Heart left ventricle (tissue), 13 donors: ENCODE measurements around the gene LRRC1.

Experiments used
- CTCF ChIP-seq, 12 donors: fragments of 200-600 bp; sonication (generic) in 4 of 12; IDR thresholded peaks; one replicate each; pipeline versions ENCODE4 v1.5.0 to v1.8.0; 2018 to 2022; ENCODE audit warnings: antibody characterized with exemption in 12 of 12, mild to moderate bottlenecking in 5 of 12
- POLR2A ChIP-seq, 2 donors: fragments of 450-650 bp; IDR thresholded peaks; one replicate each; pipeline ENCODE4 v1.6.1; 2017; ENCODE audit warnings: antibody characterized with exemption in 2 of 2, mild to moderate bottlenecking in 2 of 2, moderate library complexity in 2 of 2
- donor health status: ischemic (EF 13 %, LVEDD 7.1; RV severe dilation, severe dysfunction).
- donor health status: DM: no; HTN: yes; CAD: no.
- donor health status: DM: no; HTN: no; CAD: no.
- donor health status: ischemic (EF 25% LVEDD 6.9; RV normal size, moderate dysfunction).
- donor health status: ischemic (EF 25% LVEDD 5.7; RV mildly dilated, moderate dysfunction).
- donor health status: ischemic (EF 35%, LVEDD 5.7; RV mildly dilated, moderate dysfunction).
- donor health status: nonischemic (EF 11% LVEDD 7.7; RV severe dilation, severe dysfunction).
- donor health status: DM: yes; HTN: yes; CAD: no.
- donor health status: PGD.
- donor health status: ischemic (EF 29% LVEDD 5.4; RV normal size, mild dysfunction).
- donor health status: nonischemic (EF 23%, LVEDD 6.1; RV moderate dilation, normal function).

- TF ChIP-seq CTCF (IDR thresholded peaks at IDR 0.05) (no peak), POLR2A (IDR thresholded peaks at IDR 0.05) (no peak)
Observed at GRCh38 chr6:53850527-53850926, 55.7 kb downstream of the LRRC1 start.
